Measurements from ENCODE around the gene FOLH1.
"Not testable (repeated sequence)": the region's sequence is repeated elsewhere in the genome, so short reads cannot be mapped to it uniquely, and the experiment has no call there.

Gene FOLH1

GRCh38 chr11:49177936-49178335 is 30.5 kb downstream of the FOLH1 start:
- not testable (repeated sequence) for DNase-seq (ENCODE audit: low spot score)

GRCh38 chr11:49175378-49175777 is 33.0 kb downstream of the FOLH1 start:
- DNase-seq (ENCODE audit: low spot score): not testable (repeated sequence)

- DNase-seq (ENCODE audit: low spot score): not testable (repeated sequence)
Observed at GRCh38 chr11:49174691-49175366, 33.6 kb downstream of the FOLH1 start.

GRCh38 chr11:49171613-49172012 is 36.8 kb downstream of the FOLH1 start:
- DNase-seq (ENCODE audit: low spot score): peak; percentile 56

GRCh38 chr11:49169579-49169978 is 38.8 kb downstream of the FOLH1 start:
- not testable (repeated sequence) for DNase-seq (ENCODE audit: low spot score)

- not testable (repeated sequence) for DNase-seq (ENCODE audit: low spot score)
Observed at GRCh38 chr11:49168992-49169391, 39.4 kb downstream of the FOLH1 start.

GRCh38 chr11:49151211-49151610 is 57.2 kb downstream of the FOLH1 start:
- DNase-seq (ENCODE audit: low spot score): no peak

GRCh38 chr11:49102356-49102755 is 106.0 kb downstream of the FOLH1 start:
- not testable (repeated sequence) for DNase-seq (ENCODE audit: low spot score)

Data from Ammon's horn (tissue), 1 donor.